Activated T-helper 1 cell treated with Interleukin-2 at 50 U/mL for 16 hours (primary cell): ENCODE data around the gene OR5AU1.

Experiments
- DNase-seq: peaks from one replicate; pipeline ENCODE4 v3.0.0-alpha.2; 2020; ENCODE audit warnings: low read depth

The OR5AU1 gene

GRCh38 chr14:21155963-21156362 is at the start of gene OR5AU1:
Gene OR5AU1 (minus strand): TSS chr14:21156063. CDS start chr14:21155872, 191 bp downstream.
- no peak for DNase-seq

- no peak for DNase-seq
These were observed 49.3 kb upstream of the OR5AU1 start for GRCh38 chr14:21205026-21205677.

- DNase-seq: no peak
These were observed 48.5 kb upstream of the OR5AU1 start for GRCh38 chr14:21204167-21205025.

GRCh38 chr14:21203470-21204166 is 47.8 kb upstream of the OR5AU1 start:
- no peak for DNase-seq

- no peak for DNase-seq
These were observed 46.8 kb upstream of the OR5AU1 start for GRCh38 chr14:21202463-21203358.

- DNase-seq: no peak
These were observed 46.0 kb upstream of the OR5AU1 start for GRCh38 chr14:21201732-21202462.

GRCh38 chr14:21200752-21201461 is 45.0 kb upstream of the OR5AU1 start:
- no peak for DNase-seq

- no peak for DNase-seq
These were observed 44.0 kb upstream of the OR5AU1 start for GRCh38 chr14:21199611-21200560.

GRCh38 chr14:21197418-21198205 is 41.7 kb upstream of the OR5AU1 start:
- no peak for DNase-seq

GRCh38 chr14:21194597-21194996 is 38.7 kb upstream of the OR5AU1 start:
- no peak for DNase-seq

- DNase-seq: no peak
These were observed 37.1 kb upstream of the OR5AU1 start for GRCh38 chr14:21192875-21193535.

GRCh38 chr14:21192447-21192822 is 36.6 kb upstream of the OR5AU1 start:
- DNase-seq: no peak

- DNase-seq: peak; percentile 52
These were observed 36.1 kb upstream of the OR5AU1 start for GRCh38 chr14:21191809-21192446.

- no peak for DNase-seq
These were observed 35.5 kb upstream of the OR5AU1 start for GRCh38 chr14:21191261-21191808.

- no peak for DNase-seq
These were observed 29.6 kb upstream of the OR5AU1 start for GRCh38 chr14:21185491-21185890.

GRCh38 chr14:21184254-21184653 is 28.4 kb upstream of the OR5AU1 start:
- no peak for DNase-seq

GRCh38 chr14:21182166-21182565 is 26.3 kb upstream of the OR5AU1 start:
- DNase-seq: no peak
